HFFc6 (cell line): Measurements from ENCODE around the gene MT1G. TPM values are rescaled to one million over a fixed set of nuclear protein-coding genes. Genes with fewer than 3 reads are reported as not detected.

Source experiments
- DNase-seq: peaks from one replicate; pipeline ENCODE4 v3.0.0-alpha.2; 2018
- H3K27ac Mint-ChIP-seq: 2 replicates; pipeline ENCODE4 v1.8.0; 2020; ENCODE audit warnings: mild to moderate bottlenecking, mixed read lengths
- H3K27me3 Mint-ChIP-seq: 2 replicates; pipeline ENCODE4 v1.8.0; 2021; ENCODE audit warnings: mild to moderate bottlenecking, moderate library complexity, mixed read lengths; ENCODE audit not compliant: insufficient read depth
- H3K36me3 Mint-ChIP-seq: 2 replicates; pipeline ENCODE4 v1.8.0; 2021; ENCODE audit warnings: low read depth, mixed read lengths
- H3K4me1 Mint-ChIP-seq: 2 replicates; pipeline ENCODE4 v1.8.0; 2020; ENCODE audit warnings: low read depth, mixed read lengths
- H3K4me3 Mint-ChIP-seq: 2 replicates; pipeline ENCODE4 v1.8.0; 2020; ENCODE audit warnings: mild to moderate bottlenecking, moderate library complexity, mixed read lengths
- H3K9me3 Mint-ChIP-seq: 2 replicates; pipeline ENCODE4 v1.8.0; 2020; ENCODE audit warnings: mild to moderate bottlenecking, mixed read lengths
- CTCF ChIP-seq: fragments of 200-600 bp; sonication (generic); IDR thresholded peaks from 2 replicates; pipeline ENCODE4 v1.5.0; 2021; ENCODE audit warnings: antibody characterized with exemption, mild to moderate bottlenecking
- total RNA-seq, 6 experiments: library from RNA; stranded (reverse); fragmentation: NEBNext Ultra II Directional; extraction: Animal tissue kit (Norgen Biotek cat#: 25700); gene quantifications; 2 replicates in 1 of 6; 3 replicates in 5 of 6; pipeline ENCODE4 v1.2.3, GENCODE V29; 2021

The MT1G gene
- total RNA-seq, 6 experiments from 2014 or later = 0.73 TPM; not detected in 5

- Mint-ChIP-seq H3K27ac (no peak overlapping the region), H3K4me3 (peak overlapping the region; percentile 83), H3K36me3 (no peaks in the 10 kb centered on the region; the same call in 1 of the 2 replicates), H3K9me3 (no peaks in the 10 kb centered on the region), H3K27me3 (peaks cover 57% of the 10 kb centered on the region), H3K4me1 (peaks cover 23% of the 10 kb centered on the region)
- DNase-seq = no peak
- TF ChIP-seq CTCF = no peak
These were observed 33.0 kb downstream of the MT1G start for GRCh38 chr16:56634715-56635440.

DNA sequence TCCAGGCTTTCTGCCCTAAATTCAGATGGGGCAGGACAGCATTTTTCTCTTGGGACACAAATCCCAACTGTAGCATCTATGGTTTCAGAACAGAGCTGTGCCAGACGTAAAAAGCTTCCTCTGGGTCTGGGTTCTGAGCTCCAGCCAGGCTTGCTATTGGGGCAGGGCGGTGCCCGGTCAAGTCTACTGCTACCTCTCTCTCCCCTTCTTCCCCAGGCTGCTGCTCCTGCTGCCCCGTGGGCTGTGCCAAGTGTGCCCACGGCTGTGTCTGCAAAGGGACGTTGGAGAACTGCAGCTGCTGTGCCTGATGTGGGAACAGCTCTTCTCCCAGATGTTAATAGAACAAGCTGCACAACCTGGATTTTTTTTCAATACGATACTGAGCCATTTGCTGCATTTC, 34.3 kb downstream of the MT1G start:
- peaks cover 27% of the 10 kb centered on the region for H3K4me1 Mint-ChIP-seq
- H3K36me3 Mint-ChIP-seq = no peaks in the 10 kb centered on the region; the same call in 1 of the 2 replicates
- H3K4me3 Mint-ChIP-seq = no peak overlapping the region
- H3K27me3 Mint-ChIP-seq = peaks cover 43% of the 10 kb centered on the region
- no peak overlapping the region for H3K27ac Mint-ChIP-seq
- DNase-seq = no peak
- no peak for TF ChIP-seq CTCF
- H3K9me3 Mint-ChIP-seq = no peaks in the 10 kb centered on the region

DNA sequence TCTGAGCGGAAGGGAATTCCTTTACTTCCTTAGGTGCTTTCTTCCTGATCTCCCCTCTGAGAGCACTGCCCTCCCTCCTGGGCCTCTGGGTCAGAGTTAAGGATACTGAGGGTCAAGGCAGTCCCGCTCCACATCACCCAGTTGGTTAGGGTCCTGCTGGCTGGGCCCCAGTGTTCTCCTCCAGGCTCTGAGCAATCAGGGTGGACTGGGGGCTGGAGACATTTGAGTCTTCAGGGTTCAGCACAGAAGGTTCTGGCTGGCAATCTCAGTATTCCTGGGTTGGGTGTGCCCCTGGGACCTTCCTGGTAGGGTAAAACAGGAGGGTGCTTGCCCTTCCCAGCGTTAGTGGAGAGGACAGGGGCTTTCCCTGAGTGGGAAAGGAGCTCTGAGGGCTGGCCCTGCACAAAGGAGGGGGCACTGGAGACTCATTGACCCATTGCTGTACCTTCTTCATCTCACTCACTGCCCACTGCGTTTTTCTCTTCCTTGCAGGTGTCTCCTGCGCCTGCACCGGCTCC, 35.0 kb downstream of the MT1G start:
- Mint-ChIP-seq H3K4me3 (peak overlapping the region; percentile 84), H3K27me3 (peaks cover 39% of the 10 kb centered on the region)

DNA sequence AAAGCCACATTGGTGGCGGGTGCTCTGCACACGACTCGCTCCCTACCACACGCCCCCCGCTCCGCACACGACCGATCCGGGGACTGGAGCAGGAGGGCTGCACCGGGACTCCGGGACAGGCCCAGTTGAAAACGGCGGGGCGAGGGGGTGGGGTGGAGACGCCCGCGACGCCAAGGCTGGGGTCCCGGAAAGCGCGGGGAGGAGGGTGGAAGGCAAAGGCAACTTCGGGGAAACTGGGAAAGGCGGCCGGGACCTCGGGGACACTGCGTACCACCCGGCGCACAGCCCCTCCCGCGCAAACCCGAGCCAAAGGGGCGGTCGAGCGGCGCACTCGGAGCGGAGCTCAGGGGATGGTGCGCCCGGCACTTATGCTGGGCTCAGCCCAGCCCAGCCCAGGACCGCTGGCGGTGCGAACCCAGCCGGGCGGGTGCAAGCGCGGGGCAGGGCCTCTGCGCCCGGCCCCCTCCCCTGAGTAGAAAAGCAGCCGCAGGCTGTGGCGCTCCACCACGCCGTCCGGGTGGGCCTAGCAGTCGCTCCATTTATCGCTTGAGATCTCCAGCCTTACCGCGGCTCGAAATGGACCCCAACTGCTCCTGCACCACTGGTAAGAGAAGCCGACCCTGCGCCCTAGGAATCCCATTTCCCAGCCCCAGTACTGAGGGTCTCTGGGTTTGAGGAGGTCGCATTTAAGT, 35.6 kb downstream of the MT1G start, which contains the start of gene MT1M:
Gene MT1M, plus strand, starts transcription at position 504 of the 692 bp plus-strand sequence. Its CDS starts 73 bp downstream, at position 577.
- Mint-ChIP-seq H3K36me3 (peaks cover under 1% of the 10 kb centered on the region; the same call in 1 of the 2 replicates), H3K9me3 (no peaks in the 10 kb centered on the region), H3K27me3 (peaks cover 33% of the 10 kb centered on the region), H3K4me3 (peak within 1 kb of the TSS; percentile 84), H3K4me1 (peaks cover 24% of the 10 kb centered on the region), H3K27ac (no peak within 1 kb of the TSS)
- DNase-seq = no peak
- no peak for TF ChIP-seq CTCF

More for the DNA sequence above, 35.0 kb downstream of the MT1G start:
- no peak for DNase-seq
- Mint-ChIP-seq H3K27ac (no peak overlapping the region), H3K36me3 (no peaks in the 10 kb centered on the region; the same call in 1 of the 2 replicates), H3K9me3 (no peaks in the 10 kb centered on the region), H3K4me1 (peaks cover 26% of the 10 kb centered on the region)
- TF ChIP-seq CTCF = no peak

- TF ChIP-seq CTCF = no peak
- H3K4me3 Mint-ChIP-seq = peak overlapping the region; percentile 84
- peaks cover 28% of the 10 kb centered on the region for H3K27me3 Mint-ChIP-seq
- H3K9me3 Mint-ChIP-seq = no peaks in the 10 kb centered on the region
- DNase-seq = no peak
- H3K36me3 Mint-ChIP-seq = peaks cover 6% of the 10 kb centered on the region; the same call in 1 of the 2 replicates
- H3K27ac Mint-ChIP-seq = no peak overlapping the region
- H3K4me1 Mint-ChIP-seq = peaks cover 29% of the 10 kb centered on the region
These were observed 36.1 kb downstream of the MT1G start for GRCh38 chr16:56631832-56632155.
